Measurements from ENCODE around the gene RETREG1.

The RETREG1 gene

GRCh38 chr5:16564248-16564867 is 52.4 kb downstream of the RETREG1 start:
- peaks cover 9% of the 10 kb centered on the region for H3K4me1 ChIP-seq (ENCODE audit: insufficient read depth, low read length)
- no peaks in the 10 kb centered on the region for H3K36me3 ChIP-seq (ENCODE audit: insufficient read depth, low read length)
- no peak overlapping the region for H3K9ac ChIP-seq (ENCODE audit: low read depth, low read length)
- H3K9me3 ChIP-seq (ENCODE audit: control insufficient read depth, insufficient read depth, low read length) = no peaks in the 10 kb centered on the region

DNA sequence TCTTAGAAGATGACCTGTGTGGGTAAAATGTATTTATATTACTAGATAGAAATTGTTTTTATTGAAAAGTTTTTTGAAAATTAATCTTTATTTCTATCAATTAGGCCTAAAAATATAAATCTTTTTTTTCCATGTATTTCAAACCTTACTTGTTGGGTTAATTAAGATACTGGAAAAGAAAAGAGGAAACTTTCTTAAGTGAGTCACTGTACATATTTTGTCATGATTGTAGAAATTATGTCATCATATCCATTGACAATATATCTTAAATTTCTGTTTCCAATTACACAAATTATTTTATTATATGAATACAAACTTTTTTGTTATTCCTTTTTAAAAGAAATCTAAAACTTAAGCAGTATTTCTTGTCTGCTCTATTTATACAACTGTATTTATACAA is 53.1 kb downstream of the RETREG1 start:
- H3K9me3 ChIP-seq (ENCODE audit: control insufficient read depth, insufficient read depth, low read length) = no peaks in the 10 kb centered on the region
- H3K9ac ChIP-seq (ENCODE audit: low read depth, low read length) = no peak overlapping the region
- H3K4me1 ChIP-seq (ENCODE audit: insufficient read depth, low read length) = peaks cover 13% of the 10 kb centered on the region
- H3K36me3 ChIP-seq (ENCODE audit: insufficient read depth, low read length) = no peaks in the 10 kb centered on the region

GRCh38 chr5:16561660-16562059 is 55.1 kb downstream of the RETREG1 start:
- Histone ChIP-seq H3K4me1 (ENCODE audit: insufficient read depth, low read length) (peaks cover 13% of the 10 kb centered on the region), H3K9me3 (ENCODE audit: control insufficient read depth, insufficient read depth, low read length) (no peaks in the 10 kb centered on the region), H3K9ac (ENCODE audit: low read depth, low read length) (no peak overlapping the region), H3K36me3 (ENCODE audit: insufficient read depth, low read length) (no peaks in the 10 kb centered on the region)

GRCh38 chr5:16559702-16560101 is 57.1 kb downstream of the RETREG1 start:
- peaks cover 13% of the 10 kb centered on the region for H3K4me1 ChIP-seq (ENCODE audit: insufficient read depth, low read length)
- H3K9me3 ChIP-seq (ENCODE audit: control insufficient read depth, insufficient read depth, low read length) = no peaks in the 10 kb centered on the region
- H3K36me3 ChIP-seq (ENCODE audit: insufficient read depth, low read length) = no peaks in the 10 kb centered on the region
- H3K9ac ChIP-seq (ENCODE audit: low read depth, low read length) = no peak overlapping the region

DNA sequence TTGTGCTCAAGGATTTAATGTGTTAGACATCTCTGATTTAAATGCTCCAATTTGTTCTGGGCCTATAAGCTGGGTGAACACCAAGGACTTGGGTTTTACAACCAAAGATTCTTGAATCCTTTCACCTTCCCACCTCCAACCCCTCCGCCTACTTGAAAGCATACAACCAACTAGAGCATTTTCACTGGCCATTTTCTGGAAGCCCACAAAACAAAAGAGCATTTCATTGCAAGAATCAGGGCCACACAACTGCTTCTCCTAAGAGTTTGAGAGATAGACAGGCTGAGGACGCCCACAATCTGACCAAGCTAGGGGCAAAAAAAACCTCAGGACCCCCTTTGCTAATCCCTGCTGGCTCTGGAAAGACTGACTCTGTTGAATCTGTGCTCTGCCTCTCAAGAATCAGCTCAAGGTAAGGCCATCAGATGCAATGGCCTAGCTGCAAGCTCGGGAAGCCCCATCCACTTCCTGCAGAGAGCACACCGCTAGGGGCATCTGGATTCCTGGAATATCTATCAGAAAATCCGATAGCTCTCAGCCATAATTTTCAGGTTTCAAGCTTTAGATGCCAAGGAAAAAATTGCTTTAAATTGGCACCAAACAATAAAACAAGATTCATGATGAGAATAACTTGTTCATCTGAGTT is 57.7 kb downstream of the RETREG1 start:
- Histone ChIP-seq H3K9me3 (ENCODE audit: control insufficient read depth, insufficient read depth, low read length) (no peaks in the 10 kb centered on the region), H3K9ac (ENCODE audit: low read depth, low read length) (no peak overlapping the region), H3K36me3 (ENCODE audit: insufficient read depth, low read length) (no peaks in the 10 kb centered on the region), H3K4me1 (ENCODE audit: insufficient read depth, low read length) (peaks cover 13% of the 10 kb centered on the region)

DNA sequence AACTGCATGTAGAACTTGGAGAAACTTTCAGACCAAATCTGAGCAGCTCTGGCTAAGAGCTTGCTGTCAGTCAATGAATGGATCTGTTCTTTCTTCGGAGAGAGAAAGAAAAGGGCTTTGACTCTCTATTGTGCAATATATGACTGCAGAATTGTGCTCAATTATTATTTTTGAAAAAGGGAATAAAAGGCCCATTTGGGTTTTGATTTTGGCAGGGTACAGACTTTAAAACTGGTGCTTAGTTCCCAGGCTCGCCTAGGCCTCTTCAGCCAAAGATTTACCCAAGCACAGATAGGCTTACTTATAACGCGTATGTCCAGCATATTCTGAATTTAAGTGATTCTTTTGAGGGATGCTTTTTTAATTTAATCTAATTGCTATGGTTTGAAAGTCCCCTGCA is 59.3 kb downstream of the RETREG1 start:
- Histone ChIP-seq H3K4me1 (ENCODE audit: insufficient read depth, low read length) (peaks cover 16% of the 10 kb centered on the region), H3K9me3 (ENCODE audit: control insufficient read depth, insufficient read depth, low read length) (no peaks in the 10 kb centered on the region), H3K36me3 (ENCODE audit: insufficient read depth, low read length) (no peaks in the 10 kb centered on the region), H3K9ac (ENCODE audit: low read depth, low read length) (no peak overlapping the region)

DNA sequence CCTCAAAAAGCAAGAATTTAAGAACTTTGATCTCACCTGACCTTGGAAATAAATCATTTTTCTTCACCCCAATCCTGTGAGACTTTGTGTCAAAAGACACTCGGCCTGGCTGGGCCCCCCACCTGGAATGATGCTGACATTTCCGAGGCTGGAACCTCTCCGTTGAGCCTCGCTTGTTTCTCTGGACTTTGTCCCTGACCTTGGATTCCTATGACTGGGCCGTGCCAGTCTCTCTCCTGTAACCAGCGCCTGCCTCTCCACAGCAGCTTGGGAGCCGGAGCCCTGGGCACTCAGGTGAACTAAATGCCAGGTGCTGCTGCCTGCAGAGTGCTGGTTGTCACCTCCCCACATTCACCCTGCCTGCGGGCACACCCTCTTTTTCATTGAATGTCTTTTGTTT is 62.7 kb downstream of the RETREG1 start:
- H3K9me3 ChIP-seq (ENCODE audit: control insufficient read depth, insufficient read depth, low read length) = no peaks in the 10 kb centered on the region
- peaks cover 7% of the 10 kb centered on the region; the same call in 1 of the 2 replicates for H3K4me1 ChIP-seq (ENCODE audit: insufficient read depth, low read length)
- H3K36me3 ChIP-seq (ENCODE audit: insufficient read depth, low read length) = no peaks in the 10 kb centered on the region
- no peak overlapping the region for H3K9ac ChIP-seq (ENCODE audit: low read depth, low read length)

DNA sequence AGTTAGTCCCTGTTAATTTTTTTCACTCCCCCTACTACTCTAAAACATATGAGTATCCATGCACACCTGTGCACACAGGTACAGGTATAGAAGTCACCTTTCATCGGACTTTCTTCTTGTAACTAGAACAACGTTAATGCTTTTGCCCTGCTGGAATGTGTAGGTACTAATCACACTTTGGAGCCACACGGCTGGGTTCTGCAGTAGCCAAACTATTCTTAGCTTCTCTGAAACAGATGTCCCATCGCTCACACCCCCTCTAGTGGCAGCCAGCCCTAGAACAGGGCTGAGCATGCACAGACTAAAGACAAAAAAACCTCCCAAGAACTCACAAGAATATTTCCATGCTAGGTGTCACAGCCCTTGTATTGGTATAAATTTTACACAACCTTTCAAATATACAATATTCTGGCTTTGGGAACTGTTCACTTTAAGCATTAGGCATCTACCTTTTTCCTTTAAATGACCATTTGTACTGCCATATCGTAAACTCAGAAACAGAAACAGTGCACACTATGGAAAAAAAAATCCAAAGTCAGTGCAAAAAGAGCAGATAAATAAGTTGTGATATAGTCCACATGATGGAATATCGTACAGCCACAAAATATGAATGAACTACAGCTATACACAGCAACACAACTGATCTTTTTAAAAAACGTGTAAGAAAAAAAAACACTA is 64.0 kb downstream of the RETREG1 start:
- no peak overlapping the region for H3K9ac ChIP-seq (ENCODE audit: low read depth, low read length)
- 0 out of 2 replicates have a peak, but pooled peaks cover 3% of the 10 kb centered on the region for H3K4me1 ChIP-seq (ENCODE audit: insufficient read depth, low read length)
- no peaks in the 10 kb centered on the region for H3K9me3 ChIP-seq (ENCODE audit: control insufficient read depth, insufficient read depth, low read length)
- H3K36me3 ChIP-seq (ENCODE audit: insufficient read depth, low read length) = no peaks in the 10 kb centered on the region

DNA sequence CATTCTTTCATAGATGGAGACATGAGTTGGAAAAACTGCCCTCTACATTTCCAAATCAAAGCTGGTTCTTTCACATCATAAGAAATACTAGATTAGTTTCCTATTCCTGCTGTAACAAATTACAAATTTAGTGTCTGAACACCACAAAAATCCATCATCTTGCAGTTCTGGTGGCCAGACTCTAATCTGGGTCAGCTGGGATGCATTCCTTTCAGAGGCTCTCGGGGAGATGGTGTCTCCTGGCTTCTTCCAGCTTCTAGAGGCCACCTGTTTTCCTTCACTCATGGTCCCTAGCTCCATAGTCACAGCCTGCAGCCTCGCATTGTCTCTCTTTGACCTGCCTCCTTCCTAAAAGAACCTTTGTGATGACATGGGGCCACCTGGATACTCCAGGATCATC is 65.2 kb downstream of the RETREG1 start:
- H3K9me3 ChIP-seq (ENCODE audit: control insufficient read depth, insufficient read depth, low read length) = no peaks in the 10 kb centered on the region
- no peaks in the 10 kb centered on the region for H3K36me3 ChIP-seq (ENCODE audit: insufficient read depth, low read length)
- H3K9ac ChIP-seq (ENCODE audit: low read depth, low read length) = no peak overlapping the region
- H3K4me1 ChIP-seq (ENCODE audit: insufficient read depth, low read length) = 0 out of 2 replicates have a peak, but pooled peaks cover 3% of the 10 kb centered on the region

DNA sequence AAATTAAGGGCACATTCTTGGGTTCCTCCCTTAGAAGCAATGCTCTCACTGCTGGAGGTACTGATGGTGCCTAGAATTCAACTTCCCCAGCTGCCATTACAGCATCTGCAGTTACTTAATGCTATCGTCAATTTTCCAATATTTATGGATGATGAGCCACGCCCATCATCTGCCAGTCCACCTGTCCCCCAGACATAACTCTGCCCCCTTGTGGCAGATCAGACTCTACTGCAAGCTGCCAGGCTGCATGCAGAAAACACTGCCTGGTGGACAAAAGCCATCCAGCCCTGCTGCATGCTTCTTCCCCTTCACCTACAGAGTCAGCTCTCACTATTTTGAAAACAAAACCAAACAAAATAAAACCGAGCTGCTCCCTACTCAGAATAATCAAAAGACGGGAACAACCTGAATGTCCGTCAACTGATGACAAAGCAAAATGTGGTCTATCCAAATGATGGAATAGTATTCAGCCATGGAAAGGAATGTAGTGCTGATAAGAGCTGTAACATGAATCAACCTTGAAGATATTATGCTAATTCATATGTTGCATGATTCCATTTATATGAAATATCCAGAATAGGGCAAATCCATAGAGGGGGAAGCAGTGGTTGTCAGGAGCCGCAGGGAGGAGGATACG is 66.4 kb downstream of the RETREG1 start:
- Histone ChIP-seq H3K9me3 (ENCODE audit: control insufficient read depth, insufficient read depth, low read length) (no peaks in the 10 kb centered on the region), H3K9ac (ENCODE audit: low read depth, low read length) (no peak overlapping the region), H3K4me1 (ENCODE audit: insufficient read depth, low read length) (0 out of 2 replicates have a peak, but pooled peaks cover 3% of the 10 kb centered on the region), H3K36me3 (ENCODE audit: insufficient read depth, low read length) (no peaks in the 10 kb centered on the region)

DNA sequence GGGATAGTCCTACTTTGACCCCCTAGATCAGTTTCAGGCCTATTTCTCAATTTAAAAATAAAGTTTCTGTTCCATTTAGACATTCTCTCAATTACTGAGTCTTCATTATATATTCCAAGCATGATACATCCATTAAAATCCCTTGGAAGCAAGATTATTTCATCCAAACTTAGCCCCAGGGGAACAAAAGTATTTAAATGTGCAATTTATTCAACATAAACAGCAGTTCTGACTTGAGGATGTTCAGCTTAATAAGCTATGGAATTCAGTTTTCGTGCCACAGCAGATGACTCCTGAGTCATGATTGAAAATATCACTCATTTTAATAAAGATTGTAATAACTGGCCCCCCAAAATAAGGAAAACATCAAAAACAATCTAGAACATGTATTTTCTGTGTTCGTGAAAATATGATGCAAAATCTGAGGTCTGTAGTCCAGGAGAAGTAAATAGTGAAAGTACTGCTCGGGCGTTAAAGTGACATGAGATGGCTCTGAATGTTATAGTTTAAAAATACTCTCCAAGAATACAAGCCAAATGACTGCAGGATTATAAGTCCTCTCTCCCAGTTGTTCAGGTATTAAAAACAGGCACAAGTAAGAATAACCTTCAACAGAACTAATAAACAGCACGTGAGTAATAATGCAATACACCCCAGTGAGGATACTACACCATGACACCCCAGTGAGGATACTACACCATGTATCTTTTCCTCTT is 67.1 kb downstream of the RETREG1 start:
- Histone ChIP-seq H3K9me3 (ENCODE audit: control insufficient read depth, insufficient read depth, low read length) (no peaks in the 10 kb centered on the region), H3K36me3 (ENCODE audit: insufficient read depth, low read length) (no peaks in the 10 kb centered on the region), H3K4me1 (ENCODE audit: insufficient read depth, low read length) (0 out of 2 replicates have a peak, but pooled peaks cover 3% of the 10 kb centered on the region), H3K9ac (ENCODE audit: low read depth, low read length) (no peak overlapping the region)

GRCh38 chr5:16548812-16549211 is 68.0 kb downstream of the RETREG1 start:
- Histone ChIP-seq H3K9me3 (ENCODE audit: control insufficient read depth, insufficient read depth, low read length) (no peaks in the 10 kb centered on the region), H3K4me1 (ENCODE audit: insufficient read depth, low read length) (0 out of 2 replicates have a peak, but pooled peaks cover 3% of the 10 kb centered on the region), H3K9ac (ENCODE audit: low read depth, low read length) (no peak overlapping the region), H3K36me3 (ENCODE audit: insufficient read depth, low read length) (no peaks in the 10 kb centered on the region)

DNA sequence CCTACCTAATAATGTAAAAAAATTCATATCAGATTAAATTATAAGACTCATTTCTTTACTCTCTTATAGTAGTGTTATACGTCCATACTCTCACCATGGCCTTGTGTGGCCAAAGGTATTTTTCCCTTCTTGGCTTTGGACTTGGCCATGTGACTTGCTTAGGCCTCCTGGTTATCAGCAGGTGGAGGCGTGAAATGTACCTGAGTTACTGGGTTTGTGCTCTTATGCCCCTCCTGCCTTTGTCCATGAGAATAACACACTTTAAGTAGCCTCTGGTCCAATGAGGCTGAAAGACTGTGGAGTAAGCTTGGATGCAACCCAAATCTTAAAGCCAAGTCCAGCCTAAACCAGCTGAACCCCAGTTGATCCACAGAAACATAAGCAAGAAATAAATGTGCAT is 68.7 kb downstream of the RETREG1 start:
- 0 out of 2 replicates have a peak, but pooled peaks cover 3% of the 10 kb centered on the region for H3K4me1 ChIP-seq (ENCODE audit: insufficient read depth, low read length)
- no peaks in the 10 kb centered on the region for H3K9me3 ChIP-seq (ENCODE audit: control insufficient read depth, insufficient read depth, low read length)
- no peaks in the 10 kb centered on the region for H3K36me3 ChIP-seq (ENCODE audit: insufficient read depth, low read length)
- H3K9ac ChIP-seq (ENCODE audit: low read depth, low read length) = no peak overlapping the region

- Histone ChIP-seq H3K9ac (ENCODE audit: low read depth, low read length) (no peak overlapping the region), H3K4me1 (ENCODE audit: insufficient read depth, low read length) (no peaks in the 10 kb centered on the region), H3K9me3 (ENCODE audit: control insufficient read depth, insufficient read depth, low read length) (no peaks in the 10 kb centered on the region), H3K36me3 (ENCODE audit: insufficient read depth, low read length) (no peaks in the 10 kb centered on the region)
Measured at GRCh38 chr5:16547200-16547842, 69.5 kb downstream of the RETREG1 start.

Measured in ES-I3 (cell line).